Upper lobe of right lung (tissue), 1 donor: ENCODE results near the gene DIP2A. TPM values are rescaled to one million over a fixed set of nuclear protein-coding genes. Genes with fewer than 3 reads are reported as not detected.
"Not testable (repeated sequence)": the region's sequence is repeated elsewhere in the genome, so short reads cannot be mapped to it uniquely, and the experiment has no call there.

Experiments used
- ATAC-seq: fragments of 200-7000 bp; cut with Tn5 transposase; one replicate; pipeline ENCODE4 v1.9.1; 2020; ENCODE audit warnings: mild to moderate bottlenecking, moderate library complexity
- DNase-seq: peaks from one replicate; pipeline ENCODE4 v3.0.0-alpha.2; 2020
- H3K27ac ChIP-seq: fragments of 200-600 bp; one replicate; pipeline ENCODE4 v1.8.0; 2022
- H3K27me3 ChIP-seq: fragments of 200-600 bp; one replicate; pipeline ENCODE4 v1.8.0; 2022; ENCODE audit warnings: mild to moderate bottlenecking
- H3K36me3 ChIP-seq: fragments of 200-600 bp; one replicate; pipeline ENCODE4 v1.8.0; 2022
- H3K4me1 ChIP-seq: fragments of 200-600 bp; one replicate; pipeline ENCODE4 v1.8.0; 2022
- H3K4me3 ChIP-seq: fragments of 200-600 bp; one replicate; pipeline ENCODE4 v1.8.0; 2022; ENCODE audit warnings: mild to moderate bottlenecking
- H3K9me3 ChIP-seq: fragments of 200-600 bp; one replicate; pipeline ENCODE4 v1.8.0; 2022
- intact Hi-C: fragments of 100-400 bp; cut with DNase I; formaldehyde crosslinking; loops from one replicate; pipeline ENCODE4 v1.11.0; 2022
- total RNA-seq: library from RNA; stranded (reverse); fragmentation: NEBNext Ultra II Directional; extraction: Animal tissue kit (Norgen Biotek cat#: 25700); gene quantifications from one replicate; pipeline ENCODE4 v1.2.1, GENCODE V29; 2021
- TF ChIP-seq, protein P1 (sequence below): fragments of 200-600 bp; IDR thresholded peaks from one replicate; pipeline ENCODE4 v1.8.0; 2022; ENCODE audit warnings: antibody characterized with exemption
- donor health status: DM: no; HTN: yes; CAD: no; lungs with severe emphysema.

DIP2A gene
- total RNA-seq, 1 donor from 2014 or later: 35.6 TPM

DNA sequence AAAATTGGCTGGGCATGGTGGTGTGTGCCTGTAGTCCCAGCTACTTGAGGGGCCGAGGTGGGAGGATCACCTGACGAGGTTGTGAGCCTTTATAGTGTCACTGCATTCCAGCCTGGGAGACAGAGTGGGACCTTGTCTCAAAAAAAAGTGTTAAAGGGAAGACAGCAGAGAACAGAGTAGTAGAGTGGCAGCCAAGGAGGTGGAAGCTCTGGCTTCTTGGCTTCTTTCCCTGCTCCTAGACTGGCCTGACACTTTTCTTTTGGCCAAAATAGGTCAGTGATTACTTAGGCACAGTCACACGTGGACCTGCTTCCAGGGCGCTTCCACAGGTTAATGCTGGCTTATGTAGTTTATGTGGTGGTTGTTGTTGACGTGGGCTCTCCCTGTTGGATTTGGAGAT lies 3.2 kb downstream of the DIP2A start:
- no peak for ATAC-seq
- intact Hi-C loops: no loop called here
- TF ChIP-seq, protein P1, sequence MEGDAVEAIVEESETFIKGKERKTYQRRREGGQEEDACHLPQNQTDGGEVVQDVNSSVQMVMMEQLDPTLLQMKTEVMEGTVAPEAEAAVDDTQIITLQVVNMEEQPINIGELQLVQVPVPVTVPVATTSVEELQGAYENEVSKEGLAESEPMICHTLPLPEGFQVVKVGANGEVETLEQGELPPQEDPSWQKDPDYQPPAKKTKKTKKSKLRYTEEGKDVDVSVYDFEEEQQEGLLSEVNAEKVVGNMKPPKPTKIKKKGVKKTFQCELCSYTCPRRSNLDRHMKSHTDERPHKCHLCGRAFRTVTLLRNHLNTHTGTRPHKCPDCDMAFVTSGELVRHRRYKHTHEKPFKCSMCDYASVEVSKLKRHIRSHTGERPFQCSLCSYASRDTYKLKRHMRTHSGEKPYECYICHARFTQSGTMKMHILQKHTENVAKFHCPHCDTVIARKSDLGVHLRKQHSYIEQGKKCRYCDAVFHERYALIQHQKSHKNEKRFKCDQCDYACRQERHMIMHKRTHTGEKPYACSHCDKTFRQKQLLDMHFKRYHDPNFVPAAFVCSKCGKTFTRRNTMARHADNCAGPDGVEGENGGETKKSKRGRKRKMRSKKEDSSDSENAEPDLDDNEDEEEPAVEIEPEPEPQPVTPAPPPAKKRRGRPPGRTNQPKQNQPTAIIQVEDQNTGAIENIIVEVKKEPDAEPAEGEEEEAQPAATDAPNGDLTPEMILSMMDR: no peak
- Histone ChIP-seq H3K4me3 (no peak overlapping the region), H3K27ac (no peak overlapping the region), H3K36me3 (no peaks in the 10 kb centered on the region), H3K27me3 (no peaks in the 10 kb centered on the region), H3K9me3 (no peaks in the 10 kb centered on the region), H3K4me1 (peaks cover 17% of the 10 kb centered on the region)
- DNase-seq: no peak

DNA sequence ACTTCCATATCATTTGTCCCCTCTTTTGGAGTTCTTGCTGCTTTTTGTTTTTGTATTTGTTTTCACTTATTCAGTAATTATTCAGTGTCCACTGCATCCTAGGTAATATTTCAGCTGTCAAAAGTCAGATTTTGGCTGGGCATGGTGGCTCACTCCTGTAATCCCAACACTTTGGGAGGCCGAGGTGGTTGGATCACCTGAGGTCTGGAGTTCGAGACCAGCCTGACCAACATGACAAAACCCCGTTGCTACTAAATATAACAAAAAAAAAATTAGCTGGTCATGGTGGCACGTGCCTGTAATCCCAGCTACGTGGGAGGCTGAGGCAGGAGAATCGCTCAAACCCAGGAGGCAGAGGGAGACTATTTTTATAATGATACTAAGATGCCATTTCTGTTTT lies 6.5 kb downstream of the DIP2A start:
- H3K36me3 ChIP-seq, DNase-seq, ATAC-seq, H3K4me1 ChIP-seq, H3K4me3 ChIP-seq, H3K27ac ChIP-seq, H3K27me3 ChIP-seq, intact Hi-C loops, H3K9me3 ChIP-seq: not testable (repeated sequence)

DNA sequence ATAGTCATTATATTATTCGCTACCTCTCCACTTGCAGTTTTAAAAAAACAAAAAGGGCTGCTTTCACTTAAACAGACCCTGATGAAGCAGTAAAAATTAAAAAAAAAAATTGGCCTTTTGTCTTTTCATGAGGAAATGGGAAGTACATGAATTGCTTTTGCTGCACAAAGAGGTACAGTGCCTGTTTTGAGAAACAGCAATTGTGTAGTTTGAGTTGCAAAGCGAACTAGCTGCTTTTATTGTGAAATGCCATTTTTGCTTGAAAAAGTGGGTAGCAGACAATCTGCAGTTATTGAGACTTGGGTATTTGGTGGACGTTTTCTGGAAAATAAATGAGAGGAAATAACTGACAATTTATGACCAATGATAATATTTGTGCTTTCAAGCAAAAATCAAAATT lies 7.0 kb downstream of the DIP2A start:
- no peaks in the 10 kb centered on the region for H3K4me1 ChIP-seq
- H3K9me3 ChIP-seq: no peaks in the 10 kb centered on the region
- no peaks in the 10 kb centered on the region for H3K36me3 ChIP-seq
- no peak for ATAC-seq
- H3K4me3 ChIP-seq: no peak overlapping the region
- DNase-seq: no peak
- intact Hi-C loops: no loop called here
- no peaks in the 10 kb centered on the region for H3K27me3 ChIP-seq
- TF ChIP-seq, protein P1: no peak
- no peak overlapping the region for H3K27ac ChIP-seq

DNA sequence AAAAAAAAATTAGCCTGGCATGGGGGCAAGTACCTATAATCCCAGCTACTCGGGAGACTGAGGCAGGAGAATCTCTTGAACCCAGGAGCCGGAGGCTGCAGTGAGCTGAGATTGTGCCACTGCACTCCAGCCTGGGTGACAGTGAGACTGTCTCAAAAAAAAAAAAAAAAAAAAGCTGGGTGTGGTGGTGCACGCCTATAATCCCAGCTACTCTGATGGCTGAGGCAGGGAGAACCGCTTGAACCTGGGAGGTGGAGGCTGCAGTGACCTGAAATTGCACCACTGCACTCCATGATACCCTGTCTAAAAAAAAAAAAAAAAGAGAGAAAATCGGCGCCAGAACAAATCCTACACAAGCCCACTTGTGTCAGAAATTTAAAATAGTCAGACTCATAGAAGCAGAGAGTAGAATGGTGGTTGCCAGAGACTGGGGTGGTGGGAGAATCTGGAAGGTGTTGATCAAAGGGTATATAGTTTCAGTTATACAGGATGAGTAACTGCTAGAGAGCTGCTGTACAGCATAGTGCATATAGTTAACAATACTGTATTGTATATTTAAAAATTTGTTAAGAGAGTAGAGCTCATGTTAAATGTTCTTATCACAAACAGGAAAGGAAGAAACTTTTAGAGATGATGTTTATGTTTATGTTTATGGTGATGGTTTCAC lies 9.6 kb downstream of the DIP2A start:
- Histone ChIP-seq H3K27me3 (no peaks in the 10 kb centered on the region), H3K36me3 (no peaks in the 10 kb centered on the region), H3K9me3 (no peaks in the 10 kb centered on the region), H3K4me1 (peaks cover 7% of the 10 kb centered on the region), H3K27ac (no peak overlapping the region), H3K4me3 (no peak overlapping the region)
- DNase-seq (no peak), ATAC-seq (no peak)
- intact Hi-C loops: no loop called here
- TF ChIP-seq, protein P1: no peak

DNA sequence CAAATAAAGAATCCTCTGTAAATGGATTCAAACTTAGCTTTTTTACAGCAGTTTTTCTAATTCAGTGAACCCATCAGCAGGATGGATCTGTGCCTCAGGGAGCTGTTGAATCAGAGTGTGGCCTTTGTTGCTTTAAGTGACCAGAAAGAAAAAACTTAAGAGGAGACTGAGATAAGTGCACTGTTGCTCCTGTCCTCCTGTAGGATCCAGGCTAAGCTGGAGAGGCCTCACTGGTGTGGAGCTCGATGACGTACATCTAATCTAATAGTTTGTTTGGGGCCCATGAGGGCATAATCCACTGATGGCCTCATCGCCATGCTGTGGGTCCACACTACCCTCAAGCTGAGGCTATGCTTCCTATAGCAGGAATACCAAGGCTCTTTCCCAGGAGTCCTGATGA lies 10.6 kb downstream of the DIP2A start:
- no peaks in the 10 kb centered on the region for H3K27me3 ChIP-seq
- DNase-seq (no peak), ATAC-seq (no peak)
- intact Hi-C loops: no loop called here
- H3K9me3 ChIP-seq: no peaks in the 10 kb centered on the region
- H3K27ac ChIP-seq: no peak overlapping the region
- no peak overlapping the region for H3K4me3 ChIP-seq
- TF ChIP-seq, protein P1: no peak
- H3K36me3 ChIP-seq: no peaks in the 10 kb centered on the region
- peaks cover 7% of the 10 kb centered on the region for H3K4me1 ChIP-seq

DNA sequence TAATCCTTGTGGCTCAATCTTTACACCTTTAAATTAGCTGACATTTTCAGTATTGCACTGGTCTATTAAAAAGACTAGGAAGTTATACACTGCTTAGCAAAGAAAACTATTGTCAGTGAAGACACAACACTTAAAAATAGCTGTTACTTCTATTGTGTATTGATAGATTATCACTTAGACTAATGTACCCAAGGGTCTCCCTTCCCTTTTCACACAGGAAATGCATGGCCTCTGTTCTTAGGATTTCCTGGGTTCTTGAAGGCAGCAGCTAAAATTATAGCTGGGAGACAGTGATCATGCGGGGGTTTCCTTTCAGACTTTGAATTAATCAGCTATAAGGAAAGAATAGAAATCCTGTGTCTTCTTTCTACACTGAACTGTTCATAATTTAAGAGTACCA lies 12.8 kb downstream of the DIP2A start:
- peaks cover 7% of the 10 kb centered on the region for H3K4me1 ChIP-seq
- ATAC-seq (no peak), DNase-seq (no peak)
- no peaks in the 10 kb centered on the region for H3K36me3 ChIP-seq
- no peaks in the 10 kb centered on the region for H3K9me3 ChIP-seq
- TF ChIP-seq, protein P1: no peak
- intact Hi-C loops: no loop called here
- no peaks in the 10 kb centered on the region for H3K27me3 ChIP-seq
- no peak overlapping the region for H3K4me3 ChIP-seq
- no peak overlapping the region for H3K27ac ChIP-seq
